Trophoblast cell (in vitro differentiated cells and primary cell): ENCODE data around the gene FAM3A.

Experiments used
- DNase-seq, 2 donors: peaks; one replicate each; pipeline ENCODE4 v3.0.0-alpha.2; 2016
- H2AFZ ChIP-seq: 2 replicates; pipeline ENCODE4 v1.6.1; 2013; ENCODE audit warnings: low read length, moderate library complexity, mild to moderate bottlenecking; ENCODE audit not compliant: insufficient read depth, poor library complexity
- H2AK5ac ChIP-seq: 2 replicates; pipeline ENCODE4 v1.6.1; 2013; ENCODE audit warnings: mild to moderate bottlenecking, low read length
- H2BK120ac ChIP-seq: 2 replicates; pipeline ENCODE4 v1.6.1; 2013; ENCODE audit warnings: low read length, mild to moderate bottlenecking, moderate library complexity; ENCODE audit not compliant: insufficient read depth, poor library complexity
- H2BK12ac ChIP-seq: 2 replicates; pipeline ENCODE4 v1.6.1; 2013; ENCODE audit warnings: mild to moderate bottlenecking, low read length, moderate library complexity
- H2BK5ac ChIP-seq: 2 replicates; pipeline ENCODE4 v1.6.1; 2013; ENCODE audit warnings: low read length, low read depth, moderate library complexity, mild to moderate bottlenecking; ENCODE audit not compliant: poor library complexity
- H3K14ac ChIP-seq: 2 replicates; pipeline ENCODE4 v1.6.1; 2013; ENCODE audit warnings: mild to moderate bottlenecking, low read length
- H3K18ac ChIP-seq: 2 replicates; pipeline ENCODE4 v1.6.1; 2013; ENCODE audit warnings: mild to moderate bottlenecking, low read length
- H3K23ac ChIP-seq: 2 replicates; pipeline ENCODE4 v1.6.1; 2013; ENCODE audit warnings: low read length
- H3K27ac ChIP-seq: 2 replicates; pipeline ENCODE4 v1.5.1; 2013; ENCODE audit warnings: low read depth, mild to moderate bottlenecking, inconsistent platforms, low read length, moderate library complexity
- H3K27me3 ChIP-seq: 2 replicates; pipeline ENCODE4 v1.6.1; 2013; ENCODE audit warnings: inconsistent platforms, mild to moderate bottlenecking, low read length, moderate library complexity; ENCODE audit not compliant: insufficient read depth
- H3K36me3 ChIP-seq, 2 experiments: 1 replicate in 1 of 2; 2 replicates in 1 of 2; pipeline ENCODE4 v1.6.1; 2013; ENCODE audit warnings: low read length in 2 of 2, mild to moderate bottlenecking in 2 of 2, moderate library complexity in 1 of 2; ENCODE audit not compliant: insufficient read depth in 2 of 2, control insufficient read depth in 1 of 2
- H3K4ac ChIP-seq: 2 replicates; pipeline ENCODE4 v1.6.1; 2013; ENCODE audit warnings: low read depth, mild to moderate bottlenecking, low read length, moderate library complexity
- H3K4me1 ChIP-seq, 2 experiments: 1 replicate in 1 of 2; 2 replicates in 1 of 2; pipeline ENCODE4 v1.6.1; 2013; ENCODE audit warnings: low read length in 2 of 2, mild to moderate bottlenecking in 2 of 2, moderate library complexity in 1 of 2; ENCODE audit not compliant: insufficient read depth in 2 of 2, control insufficient read depth in 1 of 2
- H3K4me2 ChIP-seq: 2 replicates; pipeline ENCODE4 v1.6.1; 2013; ENCODE audit warnings: inconsistent platforms, mild to moderate bottlenecking, low read length, moderate library complexity
- H3K4me3 ChIP-seq: 2 replicates; pipeline ENCODE4 v1.5.1; 2013; ENCODE audit warnings: mild to moderate bottlenecking, low read depth, low read length, inconsistent platforms
- H3K79me1 ChIP-seq: one replicate; pipeline ENCODE4 v1.6.1; 2013; ENCODE audit warnings: low read length
- H3K79me2 ChIP-seq: 2 replicates; pipeline ENCODE4 v1.6.1; 2013; ENCODE audit warnings: low read length, mild to moderate bottlenecking; ENCODE audit not compliant: control insufficient read depth, insufficient read depth, poor library complexity
- H3K9ac ChIP-seq: 2 replicates; pipeline ENCODE4 v1.6.1; 2013; ENCODE audit warnings: mild to moderate bottlenecking, low read length
- H3K9me3 ChIP-seq: 2 replicates; pipeline ENCODE4 v1.6.1; 2013; ENCODE audit warnings: low read depth, mild to moderate bottlenecking, control low read depth, inconsistent platforms, low read length; ENCODE audit not compliant: insufficient read depth
- H4K12ac ChIP-seq: 2 replicates; pipeline ENCODE4 v1.6.1; 2013; ENCODE audit warnings: low read depth, mild to moderate bottlenecking, low read length, moderate library complexity
- H4K8ac ChIP-seq: 2 replicates; pipeline ENCODE4 v1.6.1; 2013; ENCODE audit warnings: low read depth, mild to moderate bottlenecking, low read length, moderate library complexity
- H4K91ac ChIP-seq: one replicate; pipeline ENCODE4 v1.6.1; 2013; ENCODE audit warnings: low read depth, mild to moderate bottlenecking, low read length, moderate library complexity
- WGBS: extraction: QIAGEN DNeasy Blood & Tissue Kit; methylation state at CpG from one replicate; pipeline ENCODE4 v1.1.7; 2013; ENCODE audit warnings: missing lambda C conversion rate; ENCODE audit not compliant: insufficient read length, insufficient coverage; ENCODE audit errors: extremely low coverage; 5-methylcytosine and 5-hydroxymethylcytosine counted together

Gene FAM3A

GRCh38 chrX:154465601-154466000 lies 50.4 kb downstream of the FAM3A start:
- Histone ChIP-seq H2BK120ac (no peak overlapping the region), H3K23ac (no peak overlapping the region), H2BK5ac (no peak overlapping the region), H3K4me3 (no peak overlapping the region), H4K8ac (no peak overlapping the region), H3K9ac (no peak overlapping the region), H3K4ac (no peak overlapping the region), H3K9me3 (no peaks in the 10 kb centered on the region), H3K4me1 (no peaks in the 10 kb centered on the region), H3K27ac (no peak overlapping the region), H2AFZ (no peak overlapping the region), H3K79me2 (no peaks in the 10 kb centered on the region), H3K27me3 (no peaks in the 10 kb centered on the region), H4K91ac (no peak overlapping the region), H3K4me2 (no peak overlapping the region), H3K36me3 (peaks cover 98% of the 10 kb centered on the region in 2 experiments), H3K79me1 (no peaks in the 10 kb centered on the region), H4K12ac (no peak overlapping the region), H3K18ac (no peak overlapping the region), H3K14ac (no peak overlapping the region), H2AK5ac (no peak overlapping the region), H2BK12ac (no peak overlapping the region)
- no CpG with 5 or more reads among the region's 14 CpGs for WGBS
- DNase-seq: no peak

GRCh38 chrX:154464806-154465365 lies 51.1 kb downstream of the FAM3A start:
- Histone ChIP-seq H3K4me2 (no peak overlapping the region), H3K36me3 (peaks cover 94% of the 10 kb centered on the region in 2 experiments), H3K18ac (no peak overlapping the region), H4K12ac (no peak overlapping the region), H4K8ac (no peak overlapping the region), H3K27me3 (no peaks in the 10 kb centered on the region), H2AK5ac (no peak overlapping the region), H2BK12ac (no peak overlapping the region), H3K9me3 (no peaks in the 10 kb centered on the region), H3K14ac (no peak overlapping the region), H3K4ac (no peak overlapping the region), H2BK5ac (no peak overlapping the region), H3K4me3 (no peak overlapping the region), H3K23ac (no peak overlapping the region), H3K4me1 (peaks cover 0 to 2% of the 10 kb centered on the region in 2 experiments), H3K79me1 (no peaks in the 10 kb centered on the region), H4K91ac (no peak overlapping the region), H3K27ac (no peak overlapping the region), H2AFZ (no peak overlapping the region), H3K79me2 (no peaks in the 10 kb centered on the region), H3K9ac (no peak overlapping the region), H2BK120ac (no peak overlapping the region)
- WGBS: no CpG with 5 or more reads among the region's 28 CpGs
- no peak for DNase-seq

- no peak overlapping the region for H3K4me3 ChIP-seq
- H2AFZ ChIP-seq: no peak overlapping the region
- no peaks in the 10 kb centered on the region for H3K27me3 ChIP-seq
- H3K27ac ChIP-seq: no peak overlapping the region
- peaks cover 0 to 10% of the 10 kb centered on the region in 2 experiments for H3K4me1 ChIP-seq
- no peak overlapping the region for H2AK5ac ChIP-seq
- no peak overlapping the region for H3K23ac ChIP-seq
- no peak overlapping the region for H4K8ac ChIP-seq
- DNase-seq: no peak
- peaks cover 6% of the 10 kb centered on the region for H3K79me2 ChIP-seq
- H3K9ac ChIP-seq: no peak overlapping the region
- H3K18ac ChIP-seq: no peak overlapping the region
- no peak overlapping the region for H2BK12ac ChIP-seq
- H3K9me3 ChIP-seq: no peaks in the 10 kb centered on the region
- peaks cover 82% of the 10 kb centered on the region in 2 experiments for H3K36me3 ChIP-seq
- no peak overlapping the region for H3K14ac ChIP-seq
- H2BK5ac ChIP-seq: no peak overlapping the region
- H4K91ac ChIP-seq: no peak overlapping the region
- no peak overlapping the region for H2BK120ac ChIP-seq
- H4K12ac ChIP-seq: no peak overlapping the region
- peaks cover under 1% of the 10 kb centered on the region for H3K79me1 ChIP-seq
- WGBS: no CpG with 5 or more reads among the region's 36 CpGs
- no peak overlapping the region for H3K4ac ChIP-seq
- H3K4me2 ChIP-seq: no peak overlapping the region
These were observed 52.3 kb downstream of the FAM3A start for GRCh38 chrX:154463611-154464220.

- no peak overlapping the region for H3K23ac ChIP-seq
These were observed 53.6 kb downstream of the FAM3A start for GRCh38 chrX:154462396-154462795.

More at GRCh38 chrX:154462396-154462795, 53.6 kb downstream of the FAM3A start:
- Histone ChIP-seq H3K4ac (no peak overlapping the region), H3K79me1 (peaks cover 8% of the 10 kb centered on the region), H3K36me3 (peaks cover 69% of the 10 kb centered on the region in 2 experiments), H2AFZ (no peak overlapping the region), H3K4me3 (no peak overlapping the region), H2BK120ac (no peak overlapping the region), H3K14ac (no peak overlapping the region), H4K12ac (no peak overlapping the region), H3K27ac (no peak overlapping the region), H2AK5ac (no peak overlapping the region), H3K9me3 (no peaks in the 10 kb centered on the region), H4K91ac (no peak overlapping the region), H2BK12ac (no peak overlapping the region), H3K18ac (no peak overlapping the region), H3K79me2 (peaks cover 10% of the 10 kb centered on the region), H3K27me3 (no peaks in the 10 kb centered on the region), H4K8ac (no peak overlapping the region), H3K9ac (no peak overlapping the region), H2BK5ac (no peak overlapping the region), H3K4me2 (no peak overlapping the region), H3K4me1 (peaks cover 0 to 10% of the 10 kb centered on the region in 2 experiments)
- WGBS: no CpG with 5 or more reads among the region's 8 CpGs
- DNase-seq: no peak
